ENCODE results near the gene IFT20.
"Not testable (repeated sequence)": the region's sequence is repeated elsewhere in the genome, so short reads cannot be mapped to it uniquely, and the experiment has no call there.

IFT20 gene

GRCh38 chr17:28339431-28339830 lies 4.2 kb upstream of the IFT20 start:
- CTCF ChIA-PET, result interaction anchor here (1.3 kb wide), 1 partner anchor 12 kb away, joined by 5 read pairs; no protein-coding TSS in a partner anchor
- DNase-seq (ENCODE audit: extremely low spot score), result no peak
- POLR2A ChIA-PET, result interaction anchor here (0.7 kb wide), 1 partner anchor 92 kb away, joined by 4 read pairs; no protein-coding TSS in a partner anchor
- TF ChIP-seq, protein P1, sequence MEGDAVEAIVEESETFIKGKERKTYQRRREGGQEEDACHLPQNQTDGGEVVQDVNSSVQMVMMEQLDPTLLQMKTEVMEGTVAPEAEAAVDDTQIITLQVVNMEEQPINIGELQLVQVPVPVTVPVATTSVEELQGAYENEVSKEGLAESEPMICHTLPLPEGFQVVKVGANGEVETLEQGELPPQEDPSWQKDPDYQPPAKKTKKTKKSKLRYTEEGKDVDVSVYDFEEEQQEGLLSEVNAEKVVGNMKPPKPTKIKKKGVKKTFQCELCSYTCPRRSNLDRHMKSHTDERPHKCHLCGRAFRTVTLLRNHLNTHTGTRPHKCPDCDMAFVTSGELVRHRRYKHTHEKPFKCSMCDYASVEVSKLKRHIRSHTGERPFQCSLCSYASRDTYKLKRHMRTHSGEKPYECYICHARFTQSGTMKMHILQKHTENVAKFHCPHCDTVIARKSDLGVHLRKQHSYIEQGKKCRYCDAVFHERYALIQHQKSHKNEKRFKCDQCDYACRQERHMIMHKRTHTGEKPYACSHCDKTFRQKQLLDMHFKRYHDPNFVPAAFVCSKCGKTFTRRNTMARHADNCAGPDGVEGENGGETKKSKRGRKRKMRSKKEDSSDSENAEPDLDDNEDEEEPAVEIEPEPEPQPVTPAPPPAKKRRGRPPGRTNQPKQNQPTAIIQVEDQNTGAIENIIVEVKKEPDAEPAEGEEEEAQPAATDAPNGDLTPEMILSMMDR (IDR thresholded peaks at IDR 0.05; ENCODE audit: control extremely low read depth, extremely low read depth, low read depth, missing control alignments), result no peak

GRCh38 chr17:28338769-28339212 lies 3.5 kb upstream of the IFT20 start:
- ChIA-PET CTCF (interaction anchor here (1.3 kb wide), 1 partner anchor 12 kb away, joined by 5 read pairs; no protein-coding TSS in a partner anchor), POLR2A (interaction anchor here (0.7 to 1.0 kb wide), 2 partner anchors 19 to 91 kb away, joined by 4 read pairs; partner anchors contain the start of gene POLDIP2)
- not testable (repeated sequence) for DNase-seq (ENCODE audit: extremely low spot score)

DNA sequence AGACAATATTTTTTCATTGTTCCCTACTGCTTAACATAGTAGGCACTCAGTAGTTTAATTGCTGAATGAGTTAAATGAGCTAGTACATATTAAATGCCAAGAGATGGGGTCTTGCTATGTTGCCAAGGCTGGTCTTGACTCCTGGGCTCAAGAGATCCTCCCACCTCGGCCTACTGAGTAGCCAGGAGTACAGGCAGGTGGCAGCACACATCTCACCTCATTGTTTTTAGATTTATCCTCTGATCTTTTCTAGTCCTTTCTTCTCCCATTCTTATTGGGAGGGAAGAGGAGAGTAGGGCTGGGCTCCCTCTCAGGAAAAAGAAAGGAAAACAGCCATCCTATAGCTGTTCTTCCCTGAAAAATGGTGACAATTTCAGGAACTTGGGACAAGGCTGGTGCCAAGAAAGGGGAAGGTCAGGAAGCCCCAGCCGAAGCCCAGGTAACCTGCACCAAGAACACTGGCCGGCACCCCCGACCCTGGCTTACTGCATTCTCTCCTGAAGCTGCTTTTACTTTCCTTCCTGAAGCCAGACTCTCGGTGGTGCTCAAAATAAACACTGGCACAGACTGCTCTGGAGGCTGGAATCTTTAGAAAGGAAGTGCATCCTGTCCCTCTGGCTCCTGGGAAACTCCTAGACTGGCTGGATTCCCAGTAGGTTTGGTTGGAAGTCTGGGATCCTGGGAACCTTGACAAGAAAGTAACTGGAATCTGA lies 2.9 kb upstream of the IFT20 start:
- no peak for DNase-seq (ENCODE audit: extremely low spot score)
- ChIA-PET POLR2A (interaction anchor here (1.0 kb wide), 1 partner anchor 19 kb away, joined by 4 read pairs; the partner anchor contains the start of gene POLDIP2), CTCF (interaction anchor here (0.6 to 1.2 kb wide), 4 partner anchors 8 to 78 kb away, joined by 3 to 4 read pairs (median 3); no protein-coding TSS in a partner anchor)
- TF ChIP-seq, protein P1 (IDR thresholded peaks at IDR 0.05; ENCODE audit: control extremely low read depth, extremely low read depth, low read depth, missing control alignments), result no peak

DNA sequence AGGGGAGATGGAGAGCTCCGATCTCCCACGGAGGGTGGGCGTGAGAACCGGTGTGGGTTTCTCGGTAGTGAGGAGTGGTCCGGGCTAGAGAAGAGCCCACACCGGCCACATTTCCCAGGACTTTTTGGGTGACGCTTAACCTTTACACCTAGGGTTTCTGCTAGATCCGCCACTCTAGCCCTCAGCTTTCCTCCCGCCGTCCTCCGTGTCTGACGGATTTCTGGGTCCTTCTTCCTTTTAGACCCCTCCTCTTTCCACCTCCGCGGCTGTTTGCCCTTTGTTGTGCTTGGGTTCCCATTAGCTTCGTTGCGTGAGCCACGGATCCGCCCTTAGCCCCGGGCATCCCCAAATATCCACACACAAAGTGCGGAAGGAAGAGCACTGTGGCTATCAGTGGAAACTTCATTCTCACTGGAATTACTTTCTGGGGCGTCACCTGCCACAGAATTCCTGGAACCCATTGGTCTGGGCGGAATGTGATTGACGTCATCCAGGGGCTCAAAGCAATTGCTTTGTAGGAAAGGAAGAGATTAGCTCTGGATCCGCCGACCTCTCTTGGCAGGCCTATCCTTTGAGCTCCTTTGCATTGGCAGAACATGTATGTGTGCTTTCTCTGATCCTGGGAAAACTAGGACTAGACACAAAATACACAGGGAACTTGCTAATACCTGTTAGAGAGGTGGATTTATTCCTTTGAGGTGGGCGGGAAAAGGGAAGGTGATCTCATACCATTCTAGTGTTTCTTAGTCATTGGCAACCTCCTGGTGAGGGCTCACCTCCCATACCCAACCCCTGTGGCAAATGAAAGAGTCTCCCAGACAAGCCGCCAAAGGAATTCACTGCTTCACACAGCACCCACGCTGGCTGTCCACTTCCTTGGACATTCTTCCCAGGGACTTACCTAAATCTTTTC lies 943 bp upstream of the IFT20 start:
- DNase-seq (ENCODE audit: extremely low spot score), result no peak
- ChIA-PET POLR2A (interaction anchor here (0.6 to 2.3 kb wide), 6 partner anchors 11 to 327 kb away, joined by 3 to 27 read pairs (median 5); partner anchors contain the start of gene POLDIP2), CTCF (interaction anchor here (0.7 to 3.9 kb wide), 15 partner anchors 9 to 616 kb away, joined by 3 to 19 read pairs (median 3); partner anchors contain the start of genes POLDIP2 and TMEM97)
- TF ChIP-seq, protein P1 (IDR thresholded peaks at IDR 0.05; ENCODE audit: control extremely low read depth, extremely low read depth, low read depth, missing control alignments), result no peak

DNA sequence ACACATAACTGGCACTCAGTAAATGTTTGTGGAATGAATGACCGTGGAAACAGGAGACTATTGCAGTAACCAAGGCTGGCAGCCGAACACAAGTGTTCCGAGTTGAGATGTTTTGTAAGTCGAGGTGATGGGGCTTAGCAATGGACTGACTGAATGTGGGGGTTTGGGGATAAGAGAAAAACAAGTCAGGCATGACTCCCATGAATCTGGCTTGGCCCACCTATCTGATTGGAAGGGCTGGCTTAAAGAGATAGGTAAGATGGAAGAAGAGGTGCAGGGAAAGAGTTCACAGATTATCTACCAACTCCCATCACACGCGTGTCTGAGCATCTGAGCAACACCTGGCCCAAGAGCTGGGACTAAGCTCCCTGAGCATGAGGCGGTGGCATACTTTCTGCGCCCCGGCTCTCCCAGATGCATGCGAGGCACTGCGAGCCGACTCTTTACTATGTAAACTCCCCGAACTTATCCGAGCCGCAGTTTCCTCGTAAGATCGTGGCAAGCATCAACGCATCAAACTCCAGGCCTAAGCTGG lies 539 bp downstream of the IFT20 start:
- ChIA-PET CTCF (interaction anchor here (0.7 to 3.9 kb wide), 12 partner anchors 9 to 618 kb away, joined by 3 to 19 read pairs (median 4); partner anchors contain the start of genes POLDIP2 and TMEM97), POLR2A (interaction anchor here (1.1 to 2.3 kb wide), 5 partner anchors 13 to 32 kb away, joined by 3 to 27 read pairs (median 6); partner anchors contain the start of gene POLDIP2)
- DNase-seq (ENCODE audit: extremely low spot score), result no peak
- TF ChIP-seq, protein P1 (IDR thresholded peaks at IDR 0.05; ENCODE audit: control extremely low read depth, extremely low read depth, low read depth, missing control alignments), result no peak

GRCh38 chr17:28334171-28334570 lies 1.1 kb downstream of the IFT20 start:
- DNase-seq (ENCODE audit: extremely low spot score), result no peak
- ChIA-PET POLR2A (interaction anchor here (2.2 kb wide), 1 partner anchor 13 kb away, joined by 13 read pairs; no protein-coding TSS in a partner anchor), CTCF (interaction anchor here (0.7 to 3.9 kb wide), 8 partner anchors 13 to 618 kb away, joined by 3 to 19 read pairs (median 6); partner anchors contain the start of genes POLDIP2 and TMEM97)
- TF ChIP-seq, protein P1 (IDR thresholded peaks at IDR 0.05; ENCODE audit: control extremely low read depth, extremely low read depth, low read depth, missing control alignments), result no peak
